ENCODE results near the gene TEX50.
"Not testable (repeated sequence)": the region's sequence is repeated elsewhere in the genome, so short reads cannot be mapped to it uniquely, and the experiment has no call there.

TEX50 gene

DNA sequence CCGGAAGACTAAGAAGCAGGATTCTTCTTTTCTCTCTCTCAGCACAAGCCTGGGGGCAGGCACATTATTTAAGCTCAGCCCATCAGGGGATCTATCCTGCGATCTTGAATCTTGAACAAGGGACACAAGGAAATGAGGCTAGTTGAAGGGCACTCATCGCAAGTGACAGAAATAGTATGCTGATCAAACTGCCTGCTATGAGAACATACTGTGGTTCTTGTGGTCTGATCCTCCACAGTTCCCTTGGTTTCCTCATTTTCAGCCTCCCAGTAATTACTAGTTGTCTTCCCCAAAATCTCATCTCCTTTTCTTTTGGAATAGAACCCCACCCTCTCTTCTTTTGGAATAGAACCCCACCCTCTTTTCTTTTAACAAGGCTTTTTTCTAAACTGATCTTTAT lies 28.0 kb downstream of the TEX50 start:
- DNase-seq, result no peak

DNA sequence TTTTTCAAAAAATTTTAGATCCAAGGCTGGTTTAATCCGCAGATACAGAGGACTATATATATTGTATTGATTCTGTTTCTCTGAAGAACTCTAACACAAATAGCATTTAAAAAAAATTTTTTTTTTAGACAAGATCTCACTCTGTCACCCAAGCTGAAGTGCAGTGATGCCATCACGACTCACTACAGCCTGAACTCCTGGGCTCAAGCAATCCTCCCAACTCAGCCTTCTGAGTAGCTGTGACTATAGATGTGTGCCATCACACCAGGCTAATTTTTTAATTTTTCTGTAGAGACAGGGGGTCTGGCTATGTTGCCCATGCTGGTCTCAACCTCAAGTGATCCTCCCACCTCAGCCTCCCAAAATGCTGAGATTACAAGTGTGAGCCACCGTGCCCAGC lies 31.5 kb downstream of the TEX50 start:
- no peak for DNase-seq

DNA sequence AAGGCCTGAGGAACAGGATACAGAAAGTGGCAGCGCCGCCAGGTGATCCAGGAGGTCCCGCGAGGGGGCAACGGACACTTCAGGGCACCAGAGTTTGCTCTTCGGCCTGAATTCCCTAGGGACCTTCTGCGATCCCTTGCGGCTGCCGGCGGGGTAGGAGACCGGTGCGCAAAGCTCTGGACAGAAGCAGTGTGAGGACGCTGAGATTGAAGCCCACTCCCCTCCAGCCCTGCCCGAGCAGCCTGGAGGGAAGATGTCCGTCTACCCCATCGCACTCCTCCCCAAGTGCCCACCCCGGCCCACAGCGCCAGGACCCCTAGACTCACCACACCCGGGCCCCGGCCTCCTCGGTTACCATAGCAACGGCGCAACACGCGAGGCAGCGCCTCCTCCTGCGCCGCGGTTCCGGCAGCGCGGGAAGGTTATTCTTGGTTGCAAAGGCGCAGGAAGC lies 34.4 kb downstream of the TEX50 start, which contains the start of gene ANKRD45:
Gene ANKRD45 (minus strand): TSS at position 361 of the 451 bp plus-strand sequence. CDS start 10,433 bp downstream, outside the sequence.
- DNase-seq, result no peak

DNA sequence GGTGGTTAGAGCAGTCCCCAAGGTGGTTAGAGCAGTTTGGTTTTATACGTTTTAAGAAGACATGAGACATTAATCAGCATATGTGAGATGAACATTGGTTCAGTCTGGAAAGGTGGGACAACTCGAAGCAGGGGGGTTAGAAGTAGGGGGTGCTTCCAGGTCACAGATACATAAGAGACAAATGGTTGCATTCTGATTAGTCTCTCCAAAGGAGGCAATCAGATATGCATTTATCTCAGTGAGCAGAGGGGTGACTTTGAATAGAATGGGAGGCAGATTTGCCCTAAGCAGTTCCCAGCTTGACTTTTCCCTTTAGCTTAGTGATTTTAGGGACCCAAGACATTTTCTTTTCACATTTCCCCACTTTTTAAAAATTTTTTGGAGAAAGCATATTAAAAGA lies 39.4 kb downstream of the TEX50 start:
- not testable (repeated sequence) for DNase-seq

DNA sequence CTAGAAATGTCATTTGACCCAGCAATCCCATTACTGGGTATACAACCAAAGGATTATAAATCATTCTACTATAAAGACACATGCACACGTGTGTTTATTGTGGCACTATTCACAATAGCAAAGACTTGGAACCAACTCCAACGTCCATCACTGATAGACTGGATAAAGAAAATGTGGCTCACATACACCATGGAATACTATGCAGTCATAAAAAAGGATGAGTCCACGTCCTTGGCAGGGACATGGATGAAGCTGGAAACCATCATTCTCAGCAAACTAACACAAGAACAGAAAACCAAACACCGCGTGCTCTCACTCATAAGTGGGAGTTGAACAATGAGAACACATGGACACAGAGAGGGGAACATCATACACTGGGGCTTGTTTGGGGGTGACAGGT lies 45.0 kb downstream of the TEX50 start:
- DNase-seq, result not testable (repeated sequence)

DNA sequence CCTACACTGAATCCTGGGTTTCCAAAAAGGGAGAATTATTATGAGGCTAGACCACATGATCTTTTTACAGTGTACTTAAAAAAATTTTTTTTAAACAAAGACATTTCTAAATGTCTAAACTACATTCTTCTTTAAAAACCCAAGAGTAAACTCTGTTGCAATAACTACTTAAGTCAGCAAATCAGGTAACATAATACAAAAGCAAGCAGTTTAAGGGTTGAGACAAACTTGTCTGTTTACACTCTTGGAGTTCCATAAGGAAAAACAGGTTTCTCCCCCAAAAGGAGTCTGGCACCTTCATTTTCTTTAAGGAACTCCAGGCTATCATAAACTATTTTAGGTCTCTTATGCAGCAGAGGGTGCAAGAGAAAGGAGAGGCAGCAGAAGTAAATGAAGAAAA lies 47.0 kb downstream of the TEX50 start:
- DNase-seq, result no peak

DNA sequence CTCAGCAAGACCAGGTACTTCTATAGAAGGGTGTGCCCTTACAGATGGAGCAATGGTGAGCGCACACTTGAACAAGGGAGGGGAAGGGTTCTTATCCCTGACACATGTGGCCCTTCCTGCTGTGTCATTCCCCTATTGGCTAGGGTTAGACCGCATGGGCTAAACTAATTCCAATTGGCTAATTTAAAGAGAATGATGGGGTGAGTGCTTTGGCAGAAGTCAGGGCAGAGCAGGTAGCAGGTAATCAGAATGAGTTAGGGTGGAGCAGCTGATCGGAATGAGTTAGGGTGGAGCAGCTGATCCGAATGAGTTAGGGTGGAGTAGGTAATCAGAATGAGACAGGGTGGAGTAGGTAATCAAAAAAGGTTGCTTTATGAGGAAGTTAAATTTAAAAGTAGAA lies 48.7 kb downstream of the TEX50 start:
- not testable (repeated sequence) for DNase-seq

DNA sequence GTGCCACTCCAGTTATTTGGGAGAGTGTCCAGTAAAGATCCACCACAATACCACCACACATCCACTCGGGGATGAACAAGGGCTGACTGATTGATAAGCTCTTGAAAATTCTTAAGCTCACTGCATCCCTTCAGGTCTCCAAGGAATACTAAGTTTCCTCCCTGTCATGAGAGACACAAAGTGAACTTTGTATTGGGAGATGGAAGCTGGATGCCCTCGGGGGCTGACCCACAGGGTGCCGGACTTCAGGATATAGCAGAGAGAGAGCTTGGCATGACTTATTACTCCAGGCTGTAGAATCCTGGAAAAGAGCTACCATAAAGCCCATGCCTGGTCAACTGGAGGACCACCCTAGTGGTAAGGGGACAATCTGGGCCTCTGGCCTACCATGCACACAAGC lies 50.0 kb downstream of the TEX50 start:
- not testable (repeated sequence) for DNase-seq
